Activated T-cell treated with anti-CD3 and anti-CD28 coated beads, Interleukin-2, amount 50 U/mL, for 72 hours (primary cell): Measurements from ENCODE around the gene ZNF384. TPM values are rescaled to one million over a fixed set of nuclear protein-coding genes. Genes with fewer than 3 reads are reported as not detected.
A peak's percentile ranks its signal among the peaks of the same experiment; 100 is the strongest.

ENCODE experiments used
- ATAC-seq, 2 donors: fragments of 150-1000 bp; cut with Tn5 transposase; replicated peaks in 1 of 2; 2 replicates each; pipeline ENCODE4 v1.10.0; 2021; ENCODE audit warnings: moderate library complexity in 2 of 2, mild to moderate bottlenecking in 1 of 2
- DNase-seq, 2 donors: peaks; one replicate each; pipeline ENCODE4 v3.0.0; 2021 to 2022; ENCODE audit warnings: mixed read lengths in 1 of 2
- H3K27ac Mint-ChIP-seq: one replicate; pipeline ENCODE4 v1.8.0; 2022; ENCODE audit warnings: mild to moderate bottlenecking, moderate library complexity, mixed read lengths
- H3K27me3 Mint-ChIP-seq: one replicate; pipeline ENCODE4 v1.8.0; 2022; ENCODE audit warnings: low read depth, mixed read lengths
- H3K36me3 Mint-ChIP-seq, 2 donors: one replicate each; pipeline ENCODE4 v1.8.0; 2022; ENCODE audit warnings: mixed read lengths in 2 of 2, mild to moderate bottlenecking in 1 of 2; ENCODE audit not compliant: insufficient read depth in 2 of 2
- H3K4me1 Mint-ChIP-seq: one replicate; pipeline ENCODE4 v1.8.0; 2022; ENCODE audit warnings: low read depth, mixed read lengths
- H3K4me3 Mint-ChIP-seq, 2 donors: one replicate each; pipeline ENCODE4 v1.8.0; 2022; ENCODE audit warnings: mild to moderate bottlenecking in 2 of 2, mixed read lengths in 2 of 2, moderate library complexity in 2 of 2
- H3K9me3 Mint-ChIP-seq, 2 donors: one replicate each; pipeline ENCODE4 v1.8.0; 2022; ENCODE audit warnings: mixed read lengths in 2 of 2
- total RNA-seq, 2 donors: library from RNA; stranded (reverse); gene quantifications; one replicate each; pipeline ENCODE4 v1.2.3, GENCODE V29; 2022

ZNF384 gene
- total RNA-seq, 2 donors from 2014 or later, result 78.1 to 82.2 TPM

DNA sequence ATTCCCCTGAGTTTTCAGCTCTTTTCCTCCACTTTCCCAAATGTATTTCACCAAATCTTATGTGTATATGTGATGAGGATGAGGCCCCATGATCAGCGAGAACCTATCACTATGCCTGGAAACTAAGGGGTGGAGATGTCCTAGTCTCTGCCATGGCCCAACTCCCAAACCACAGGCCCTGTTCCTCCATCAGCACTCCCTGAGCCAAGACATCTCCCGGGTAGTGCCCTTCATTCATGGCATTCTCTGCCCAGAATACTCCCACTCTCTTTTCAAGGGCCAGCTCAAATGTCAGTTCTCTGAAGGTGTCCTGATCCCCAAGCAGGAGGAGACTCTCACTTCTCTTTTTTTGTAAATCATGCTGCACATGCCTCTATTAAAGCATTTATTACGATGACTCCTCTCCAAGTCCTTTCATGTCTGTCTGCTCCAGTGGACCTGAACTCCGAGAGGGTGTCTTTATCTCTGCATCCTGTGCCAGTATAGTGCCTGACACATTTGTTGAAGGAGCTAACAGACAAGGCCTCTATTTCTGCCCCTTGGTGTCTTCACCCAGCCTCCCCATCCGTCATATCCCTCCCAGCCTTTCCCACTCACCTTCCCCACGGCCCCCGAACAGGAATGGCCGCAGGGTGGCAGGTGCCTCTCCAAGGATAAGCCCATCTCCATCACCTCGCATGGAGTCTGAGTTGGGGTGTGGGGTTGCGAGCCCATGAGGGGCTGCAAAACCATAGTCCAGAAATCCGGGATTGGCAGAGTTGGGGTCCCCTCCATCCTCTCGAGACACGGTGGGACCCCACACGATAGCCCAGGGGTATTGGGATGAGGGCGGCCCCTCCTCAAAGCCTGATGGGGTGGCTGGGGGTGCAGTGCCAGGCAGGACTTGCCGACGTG, 7.8 kb upstream of the ZNF384 start:
- DNase-seq, result no peak
- Mint-ChIP-seq H3K36me3 (peaks cover 0 to 7% of the 10 kb centered on the region in 2 donors), H3K27me3 (peaks cover 34% of the 10 kb centered on the region), H3K4me1 (peaks cover 21% of the 10 kb centered on the region), H3K27ac (no peak overlapping the region), H3K4me3 (no peak overlapping the region), H3K9me3 (no peaks in the 10 kb centered on the region)
- no peak for ATAC-seq

DNA sequence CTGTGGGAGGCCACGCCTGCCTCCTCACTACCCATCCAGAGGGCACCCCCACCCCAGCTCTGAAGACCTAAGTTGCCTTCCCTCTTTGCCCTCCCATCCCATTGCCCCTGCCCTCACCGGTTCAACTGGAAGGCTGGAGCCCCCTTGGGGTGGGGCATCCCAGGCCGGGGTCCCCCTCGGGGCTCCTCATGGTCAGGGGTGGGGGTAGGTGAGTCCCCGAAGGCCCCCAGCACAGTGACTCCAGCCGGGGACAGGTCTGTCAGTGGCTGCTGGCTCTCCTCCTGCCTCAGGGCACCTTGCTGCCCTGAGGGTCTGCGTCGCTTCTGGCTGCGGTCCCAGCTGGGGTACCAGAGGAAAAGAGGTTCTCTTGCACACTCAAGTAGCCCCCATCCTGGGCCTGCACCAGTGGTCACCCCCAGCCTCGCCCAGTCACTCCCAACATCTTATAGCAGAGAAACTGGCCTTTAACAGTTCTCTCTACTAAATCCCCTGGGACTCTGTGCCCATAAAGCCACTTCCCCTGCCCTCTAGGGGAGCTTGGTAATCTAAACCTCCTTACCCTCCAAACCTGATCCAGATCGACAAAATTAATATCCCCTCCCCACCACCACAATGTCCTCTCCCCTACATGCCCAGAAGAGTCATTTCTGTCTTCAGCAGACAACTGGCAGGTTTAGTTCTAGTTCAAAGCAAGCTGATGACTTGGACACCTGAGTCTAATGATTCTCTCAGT, 6.3 kb upstream of the ZNF384 start:
- ATAC-seq (no peak), DNase-seq (no peak)
- H3K4me3 Mint-ChIP-seq, result no peak overlapping the region
- H3K36me3 Mint-ChIP-seq, result peaks cover 0 to 4% of the 10 kb centered on the region in 2 donors
- no peaks in the 10 kb centered on the region for H3K9me3 Mint-ChIP-seq
- H3K4me1 Mint-ChIP-seq, result peaks cover 22% of the 10 kb centered on the region
- peaks cover 21% of the 10 kb centered on the region for H3K27me3 Mint-ChIP-seq
- H3K27ac Mint-ChIP-seq, result no peak overlapping the region

DNA sequence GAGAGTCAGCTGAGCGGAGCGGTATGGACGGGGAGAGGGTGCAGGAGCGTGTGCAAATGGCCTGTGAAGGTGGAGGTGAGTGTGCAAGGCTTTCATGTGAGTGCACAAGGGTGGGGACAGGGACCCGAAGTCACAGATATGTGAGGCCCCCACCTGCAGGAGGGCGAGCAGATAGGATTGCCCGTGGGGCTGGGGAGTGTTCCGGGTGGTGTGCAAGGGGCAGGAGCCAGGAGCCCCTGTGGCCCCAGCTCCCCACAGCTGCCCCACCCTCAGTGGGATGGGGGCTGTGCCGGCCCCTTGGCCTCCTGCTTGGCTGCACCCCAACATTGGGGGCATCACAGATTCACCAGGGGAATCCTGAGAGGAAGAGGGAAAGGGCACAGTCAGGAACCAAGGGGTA, 5.5 kb upstream of the ZNF384 start:
- H3K36me3 Mint-ChIP-seq, result peaks cover 0 to 3% of the 10 kb centered on the region in 2 donors
- ATAC-seq (no peak), DNase-seq (no peak)
- H3K4me3 Mint-ChIP-seq, result no peak overlapping the region
- peaks cover 18% of the 10 kb centered on the region for H3K27me3 Mint-ChIP-seq
- no peaks in the 10 kb centered on the region for H3K9me3 Mint-ChIP-seq
- no peak overlapping the region for H3K27ac Mint-ChIP-seq
- peaks cover 25% of the 10 kb centered on the region for H3K4me1 Mint-ChIP-seq

DNA sequence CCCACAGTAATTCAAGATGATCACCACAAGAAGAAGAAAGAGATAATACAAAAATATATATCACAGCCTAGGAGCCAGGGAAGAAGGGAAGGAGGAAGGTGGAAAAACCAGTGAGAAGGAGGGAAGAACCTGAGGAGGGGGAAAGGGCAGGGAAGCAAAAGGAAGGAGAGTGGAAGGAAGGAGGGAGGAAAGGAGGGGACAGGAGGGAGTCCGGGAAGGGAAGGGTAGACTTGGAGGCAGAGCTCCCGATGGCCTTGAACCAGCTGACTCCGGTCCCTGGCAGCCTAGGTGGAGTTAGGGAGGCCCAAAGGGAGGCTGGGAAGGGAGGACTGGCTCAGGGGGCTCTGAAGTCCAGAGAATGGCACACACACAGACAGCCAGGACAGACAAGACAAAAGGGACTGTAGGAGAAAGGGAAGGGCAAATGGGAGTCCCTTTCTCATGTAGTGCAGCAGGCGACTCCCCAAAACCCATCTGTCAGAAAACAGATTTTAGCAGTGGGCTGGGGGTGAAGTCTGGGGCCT, 4.7 kb upstream of the ZNF384 start:
- DNase-seq (no peak), ATAC-seq (no peak)
- Mint-ChIP-seq H3K4me3 (no peak overlapping the region), H3K36me3 (no peaks in the 10 kb centered on the region), H3K4me1 (peaks cover 17% of the 10 kb centered on the region), H3K9me3 (no peaks in the 10 kb centered on the region), H3K27ac (no peak overlapping the region), H3K27me3 (peaks cover 10% of the 10 kb centered on the region)

DNA sequence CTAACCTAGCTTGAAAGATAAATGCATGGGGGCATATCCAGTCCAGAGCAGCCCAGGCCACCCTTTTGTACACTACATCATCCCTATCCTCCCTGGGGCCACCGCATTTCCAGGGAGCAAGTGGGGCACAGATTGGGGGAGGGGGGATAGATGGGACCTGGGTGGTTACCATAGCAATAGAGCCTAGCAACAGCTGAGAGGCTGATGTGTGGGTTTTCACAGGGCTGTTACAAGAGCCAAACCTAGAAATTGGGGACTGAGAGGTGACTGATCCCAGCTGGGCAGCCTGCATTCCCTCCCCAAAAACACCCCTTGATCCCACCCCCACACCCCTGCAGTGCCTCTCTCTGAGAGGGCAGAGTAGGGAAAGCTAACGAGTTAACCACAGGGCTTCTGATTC, 3.7 kb upstream of the ZNF384 start:
- Mint-ChIP-seq H3K27ac (no peak overlapping the region), H3K4me1 (peaks cover 22% of the 10 kb centered on the region), H3K27me3 (peaks cover under 1% of the 10 kb centered on the region), H3K36me3 (no peaks in the 10 kb centered on the region), H3K4me3 (no peak overlapping the region), H3K9me3 (no peaks in the 10 kb centered on the region)
- DNase-seq (no peak), ATAC-seq (no peak)

DNA sequence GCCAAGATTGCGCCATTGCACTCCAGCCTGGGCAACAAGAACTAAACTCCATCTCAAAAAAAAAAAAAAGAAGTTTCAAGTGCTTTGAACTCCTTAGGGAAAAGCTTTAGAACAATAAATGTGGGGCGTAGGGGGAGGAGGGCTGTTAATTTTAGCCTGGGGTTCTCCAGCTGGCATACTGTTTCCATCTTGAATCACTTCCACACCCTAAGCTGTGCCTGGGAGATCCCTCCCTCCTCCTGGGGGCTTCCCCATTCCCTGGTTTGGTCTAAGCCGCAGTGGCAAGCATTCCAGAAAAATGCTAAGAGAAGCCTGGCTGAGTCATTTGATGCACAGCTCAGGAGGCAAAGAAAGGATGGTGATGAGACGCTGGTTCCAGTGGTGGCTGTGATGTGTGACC, 2.3 kb upstream of the ZNF384 start:
- DNase-seq (no peak), ATAC-seq (no peak)
- Mint-ChIP-seq H3K9me3 (no peaks in the 10 kb centered on the region), H3K27me3 (no peaks in the 10 kb centered on the region), H3K4me1 (peaks cover 36% of the 10 kb centered on the region), H3K36me3 (peaks cover 0 to 6% of the 10 kb centered on the region in 2 donors), H3K4me3 (peak overlapping the region in 1 of 2 donors; percentile 45), H3K27ac (no peak overlapping the region)

DNA sequence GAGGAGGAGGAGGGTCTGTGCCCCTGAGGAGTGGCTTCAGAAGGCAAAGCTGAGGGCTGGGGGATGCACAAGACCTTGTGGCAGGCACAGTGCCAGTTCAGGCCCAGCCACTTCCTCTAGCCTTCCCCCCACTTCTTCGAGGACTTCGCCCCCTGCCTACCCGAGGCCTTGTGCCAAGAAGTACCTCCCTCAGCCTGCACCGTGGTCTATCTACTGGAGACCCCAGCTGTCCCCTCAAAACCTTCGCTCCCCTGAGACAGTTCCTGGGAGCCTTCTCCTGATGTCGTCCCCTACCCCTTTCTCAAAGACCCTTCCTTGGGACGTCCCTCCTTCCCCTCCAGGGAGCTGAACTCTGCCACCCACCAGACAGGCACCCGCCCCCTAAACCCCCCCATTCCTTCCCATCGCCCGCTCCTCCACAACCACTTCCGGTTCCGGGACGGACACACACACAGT, 604 bp downstream of the ZNF384 start:
- ATAC-seq (peak in 1 of 2 donors; percentile 8), DNase-seq (peak; percentile 52 to 59)
- Mint-ChIP-seq H3K4me1 (peaks cover 61% of the 10 kb centered on the region), H3K4me3 (peak overlapping the region; percentile 78 to 83), H3K27ac (peak overlapping the region; percentile 88), H3K9me3 (no peaks in the 10 kb centered on the region), H3K27me3 (no peaks in the 10 kb centered on the region), H3K36me3 (peaks cover 2 to 14% of the 10 kb centered on the region in 2 donors)

DNA sequence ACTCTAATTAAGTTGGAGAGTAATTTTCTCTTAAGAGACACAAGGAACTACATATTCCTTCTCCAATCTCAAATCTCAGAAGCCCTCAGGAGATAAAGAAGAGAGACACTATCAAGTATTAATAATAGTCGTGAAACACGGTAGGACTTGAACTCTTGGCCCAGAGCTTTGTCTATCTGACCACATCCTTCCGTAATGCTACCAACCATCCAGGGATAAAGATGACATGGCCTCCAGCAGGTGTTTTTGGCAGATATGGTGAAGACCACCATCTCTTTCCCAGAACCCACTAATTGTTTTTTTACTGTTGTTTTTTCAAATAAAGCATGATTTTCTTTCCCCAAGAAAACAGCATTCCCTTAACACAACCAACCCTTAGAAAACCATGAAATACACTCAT, 3.4 kb downstream of the ZNF384 start:
- Mint-ChIP-seq H3K27ac (no peak overlapping the region), H3K36me3 (peaks cover 2 to 20% of the 10 kb centered on the region in 2 donors), H3K4me1 (peaks cover 61% of the 10 kb centered on the region), H3K27me3 (no peaks in the 10 kb centered on the region), H3K9me3 (no peaks in the 10 kb centered on the region), H3K4me3 (peak overlapping the region in 1 of 2 donors; percentile 83)
- ATAC-seq (no peak), DNase-seq (no peak)

DNA sequence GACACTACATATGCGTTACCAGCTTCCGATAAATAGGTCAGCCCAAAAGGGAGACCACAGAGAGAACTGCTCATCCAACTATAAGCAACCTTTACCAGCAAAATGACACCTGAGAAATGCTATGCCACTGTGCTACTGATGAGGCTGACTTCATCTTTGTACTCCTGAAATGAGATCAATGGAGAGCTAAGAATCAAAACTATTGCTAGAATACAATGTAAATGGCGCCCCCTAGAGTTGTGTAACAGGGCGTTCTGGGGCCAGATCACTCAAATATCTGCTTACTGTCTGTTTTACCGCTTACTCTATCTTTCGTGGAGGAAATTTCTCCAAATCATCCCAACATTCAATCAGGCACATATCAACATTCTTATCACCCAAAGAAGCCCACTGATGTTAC, 4.6 kb downstream of the ZNF384 start:
- peak overlapping the region; percentile 92 for H3K27ac Mint-ChIP-seq
- H3K9me3 Mint-ChIP-seq, result no peaks in the 10 kb centered on the region
- H3K36me3 Mint-ChIP-seq, result peaks cover 2 to 20% of the 10 kb centered on the region in 2 donors
- ATAC-seq, result peak; percentile 10 to 39
- no peaks in the 10 kb centered on the region for H3K27me3 Mint-ChIP-seq
- peak overlapping the region in 1 of 2 donors; percentile 63 for H3K4me3 Mint-ChIP-seq
- H3K4me1 Mint-ChIP-seq, result peaks cover 53% of the 10 kb centered on the region
- peak; percentile 62 to 74 for DNase-seq

DNA sequence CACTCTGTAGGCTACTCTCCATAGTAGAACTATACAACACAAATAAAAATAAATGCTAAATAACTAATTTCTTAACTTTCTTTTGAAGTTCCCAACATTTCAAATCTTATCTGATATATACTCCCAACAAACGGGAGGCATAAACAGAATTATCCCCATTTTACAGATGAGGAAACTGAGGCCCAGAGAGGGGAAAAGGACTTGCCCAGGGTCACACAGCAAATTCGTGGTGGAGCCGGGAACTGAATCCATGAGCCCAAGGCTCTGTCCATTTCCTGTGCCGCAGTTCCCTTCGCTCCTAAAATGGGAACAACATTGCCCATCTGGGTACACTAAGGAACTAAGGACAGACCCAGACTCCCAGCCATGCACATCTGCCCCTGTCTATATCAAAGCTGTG, 12.2 kb downstream of the ZNF384 start:
- ATAC-seq, result no peak
- Mint-ChIP-seq H3K4me3 (no peak overlapping the region), H3K9me3 (no peaks in the 10 kb centered on the region), H3K36me3 (peaks cover 16 to 29% of the 10 kb centered on the region in 2 donors), H3K4me1 (no peaks in the 10 kb centered on the region), H3K27ac (no peak overlapping the region), H3K27me3 (no peaks in the 10 kb centered on the region)
- DNase-seq, result no peak

DNA sequence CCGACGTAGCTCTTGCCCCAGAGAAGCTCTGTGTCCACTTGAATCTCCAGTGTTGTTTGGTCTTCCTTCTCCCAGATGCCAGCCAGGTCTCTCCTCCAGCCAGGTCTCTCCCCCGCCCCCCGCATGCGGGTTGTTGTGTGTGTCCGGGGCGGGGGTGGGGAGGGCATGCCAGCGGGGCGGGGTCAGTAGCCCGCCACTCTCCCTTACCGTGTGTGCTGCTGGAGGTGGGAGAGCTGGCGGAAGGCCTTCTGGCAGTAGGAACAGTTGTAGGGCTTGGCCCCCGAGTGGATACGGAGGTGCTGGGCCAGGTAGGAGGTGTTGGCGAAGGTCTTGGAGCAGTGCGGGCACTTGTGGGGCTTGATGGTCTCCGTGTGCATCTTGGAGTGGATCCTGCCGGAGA, 17.0 kb downstream of the ZNF384 start:
- H3K27me3 Mint-ChIP-seq, result no peaks in the 10 kb centered on the region
- peaks cover 16 to 52% of the 10 kb centered on the region in 2 donors for H3K36me3 Mint-ChIP-seq
- H3K9me3 Mint-ChIP-seq, result no peaks in the 10 kb centered on the region
- no peak overlapping the region for H3K27ac Mint-ChIP-seq
- DNase-seq, result no peak
- no peak overlapping the region for H3K4me3 Mint-ChIP-seq
- no peak for ATAC-seq
- no peaks in the 10 kb centered on the region for H3K4me1 Mint-ChIP-seq

DNA sequence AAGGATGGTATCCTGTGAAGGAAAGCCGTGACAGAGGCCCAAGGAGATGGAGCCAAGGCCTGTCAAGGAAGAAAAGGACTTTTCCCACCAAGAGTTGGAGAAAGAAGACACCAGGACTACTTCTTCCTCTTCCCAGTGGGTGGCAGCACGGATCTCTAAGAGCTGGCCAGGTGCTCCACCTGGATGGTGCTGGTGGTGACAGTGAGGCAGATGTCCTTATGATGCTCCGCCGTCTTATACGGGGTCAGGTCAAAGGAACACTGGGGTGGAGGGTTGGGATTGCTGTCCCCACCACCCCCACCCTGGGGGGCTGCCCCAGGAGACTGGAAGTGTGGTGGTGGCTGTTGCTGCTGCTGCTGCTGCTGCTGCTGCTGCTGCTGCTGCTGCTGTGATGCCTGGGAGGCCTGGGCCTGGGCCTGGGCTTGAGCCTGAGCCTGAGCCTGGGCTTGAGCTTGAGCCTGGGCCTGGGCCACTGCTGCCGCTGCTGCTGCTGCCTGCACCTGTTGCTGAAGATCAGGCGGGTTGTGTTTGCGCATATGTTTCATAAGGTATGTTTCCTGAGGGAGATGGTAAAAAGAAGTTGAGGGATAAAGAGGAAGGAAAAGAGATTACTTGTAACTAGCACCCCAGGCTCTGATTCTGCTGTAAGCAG, 21.5 kb downstream of the ZNF384 start:
- no peak overlapping the region for H3K4me3 Mint-ChIP-seq
- H3K36me3 Mint-ChIP-seq, result peaks cover 10 to 32% of the 10 kb centered on the region in 2 donors
- peaks cover 16% of the 10 kb centered on the region for H3K4me1 Mint-ChIP-seq
- no peaks in the 10 kb centered on the region for H3K9me3 Mint-ChIP-seq
- ATAC-seq (no peak), DNase-seq (no peak)
- no peaks in the 10 kb centered on the region for H3K27me3 Mint-ChIP-seq
- no peak overlapping the region for H3K27ac Mint-ChIP-seq

DNA sequence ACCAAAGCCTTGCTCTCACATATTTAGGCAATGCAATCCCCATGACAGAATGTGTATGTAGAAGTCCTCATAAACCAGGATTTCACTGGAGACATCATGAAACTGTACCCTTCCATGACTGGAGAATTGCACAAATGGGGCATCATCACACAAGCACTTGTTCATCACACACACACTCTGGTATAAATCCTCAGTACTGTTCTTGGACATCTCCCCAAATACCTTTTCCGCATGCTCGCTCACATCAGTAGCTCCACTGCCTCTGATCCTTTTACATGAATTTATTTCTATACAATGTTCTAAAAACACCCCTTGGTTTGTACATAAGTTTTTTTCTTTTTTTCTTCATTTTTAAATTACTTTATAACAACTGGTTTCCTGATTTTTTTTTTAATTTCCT, 23.0 kb downstream of the ZNF384 start:
- Mint-ChIP-seq H3K9me3 (no peaks in the 10 kb centered on the region), H3K27ac (no peak overlapping the region), H3K27me3 (no peaks in the 10 kb centered on the region), H3K4me1 (peaks cover 26% of the 10 kb centered on the region), H3K4me3 (no peak overlapping the region), H3K36me3 (peaks cover 9 to 25% of the 10 kb centered on the region in 2 donors)
- ATAC-seq, result no peak
- DNase-seq, result no peak
